ENCODE measurements around the gene RPL27A.

RPL27A gene

GRCh38 chr11:8723711-8724110 lies 41.1 kb downstream of the RPL27A start:
- DNase-seq: no peak

GRCh38 chr11:8724682-8725081 lies 42.1 kb downstream of the RPL27A start:
- DNase-seq: no peak

GRCh38 chr11:8726395-8726794 lies 43.8 kb downstream of the RPL27A start:
- DNase-seq: no peak

GRCh38 chr11:8728563-8728962 lies 46.0 kb downstream of the RPL27A start:
- no peak for DNase-seq

GRCh38 chr11:8729067-8729466 lies 46.5 kb downstream of the RPL27A start:
- DNase-seq: no peak

- DNase-seq: no peak
Observed at GRCh38 chr11:8729837-8730696, 47.5 kb downstream of the RPL27A start.

- DNase-seq: no peak
Observed at GRCh38 chr11:8730697-8731020, 48.1 kb downstream of the RPL27A start.

GRCh38 chr11:8731647-8732323 lies 49.2 kb downstream of the RPL27A start:
- no peak for DNase-seq

- DNase-seq: peak; percentile 45
Observed at GRCh38 chr11:8732324-8732670, 49.7 kb downstream of the RPL27A start.

- no peak for DNase-seq
Observed at GRCh38 chr11:8732748-8733241, 50.2 kb downstream of the RPL27A start.

- no peak for DNase-seq
Observed at GRCh38 chr11:8733852-8734251, 51.3 kb downstream of the RPL27A start.

- no peak for DNase-seq
Observed at GRCh38 chr11:8735094-8735493, 52.5 kb downstream of the RPL27A start.

- no peak for DNase-seq
Observed at GRCh38 chr11:8739309-8739793, 56.8 kb downstream of the RPL27A start.

Data from CD4-positive, alpha-beta T cell treated with Interleukin-15 for 1 hour (primary cell).